Islet precursor cell (in vitro differentiated cells): Measurements from ENCODE around the gene CYTH1.

ENCODE experiments used
- DNase-seq: peaks from one replicate; pipeline ENCODE4 v3.0.0-alpha.2; 2018

Gene CYTH1

GRCh38 chr17:78731904-78732303, 50.2 kb downstream of the CYTH1 start:
- no peak for DNase-seq

- no peak for DNase-seq
These were observed 52.4 kb downstream of the CYTH1 start for GRCh38 chr17:78729641-78730040.

GRCh38 chr17:78728495-78728894, 53.6 kb downstream of the CYTH1 start:
- no peak for DNase-seq

- no peak for DNase-seq
These were observed 54.4 kb downstream of the CYTH1 start for GRCh38 chr17:78727476-78728229.

GRCh38 chr17:78727057-78727456, 55.0 kb downstream of the CYTH1 start:
- no peak for DNase-seq

GRCh38 chr17:78726513-78726912, 55.6 kb downstream of the CYTH1 start:
- no peak for DNase-seq

- no peak for DNase-seq
These were observed 56.5 kb downstream of the CYTH1 start for GRCh38 chr17:78725448-78726021.

- DNase-seq = peak; percentile 33
These were observed 57.1 kb downstream of the CYTH1 start for GRCh38 chr17:78724999-78725398.

GRCh38 chr17:78724544-78724943, 57.5 kb downstream of the CYTH1 start:
- peak; percentile 70 for DNase-seq

- peak; percentile 58 for DNase-seq
These were observed 58.1 kb downstream of the CYTH1 start for GRCh38 chr17:78723957-78724356.

GRCh38 chr17:78723001-78723796, 58.9 kb downstream of the CYTH1 start:
- peak; percentile 93 for DNase-seq

GRCh38 chr17:78722246-78722761, 59.8 kb downstream of the CYTH1 start:
- DNase-seq = no peak

GRCh38 chr17:78719630-78720298, 62.3 kb downstream of the CYTH1 start:
- no peak for DNase-seq

- DNase-seq = no peak
These were observed 63.4 kb downstream of the CYTH1 start for GRCh38 chr17:78718575-78719208.

GRCh38 chr17:78717431-78717980, 64.6 kb downstream of the CYTH1 start:
- DNase-seq = no peak

GRCh38 chr17:78716814-78717393, 65.2 kb downstream of the CYTH1 start:
- no peak for DNase-seq

- DNase-seq = no peak
These were observed 65.8 kb downstream of the CYTH1 start for GRCh38 chr17:78716292-78716691.

GRCh38 chr17:78715876-78716275, 66.2 kb downstream of the CYTH1 start:
- DNase-seq = no peak

- no peak for DNase-seq
These were observed 66.9 kb downstream of the CYTH1 start for GRCh38 chr17:78715000-78715771.

- no peak for DNase-seq
These were observed 67.5 kb downstream of the CYTH1 start for GRCh38 chr17:78714534-78714933.

- no peak for DNase-seq
These were observed 70.0 kb downstream of the CYTH1 start for GRCh38 chr17:78712043-78712442.
